ENCODE results near the gene RFPL2.

The RFPL2 gene

DNA sequence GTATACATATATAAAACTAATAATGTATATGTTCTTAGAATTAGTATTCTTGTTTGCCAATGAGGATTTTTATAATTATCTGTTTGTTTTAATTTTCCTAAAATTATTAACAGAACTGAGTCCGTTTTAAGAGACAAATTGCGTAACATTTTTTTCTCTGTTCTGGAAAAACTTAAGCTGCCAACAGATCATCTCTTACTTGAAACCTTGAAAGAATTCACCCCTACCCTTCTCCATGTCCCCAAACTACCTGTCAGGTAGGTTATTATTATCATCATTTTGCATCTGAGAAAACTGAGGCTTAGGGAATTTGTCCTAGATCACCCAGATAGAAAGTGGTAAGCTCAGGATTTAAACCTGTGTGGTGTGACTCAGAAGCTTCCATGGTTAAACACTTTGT lies 35.6 kb upstream of the RFPL2 start:
- TF ChIP-seq, protein P1, sequence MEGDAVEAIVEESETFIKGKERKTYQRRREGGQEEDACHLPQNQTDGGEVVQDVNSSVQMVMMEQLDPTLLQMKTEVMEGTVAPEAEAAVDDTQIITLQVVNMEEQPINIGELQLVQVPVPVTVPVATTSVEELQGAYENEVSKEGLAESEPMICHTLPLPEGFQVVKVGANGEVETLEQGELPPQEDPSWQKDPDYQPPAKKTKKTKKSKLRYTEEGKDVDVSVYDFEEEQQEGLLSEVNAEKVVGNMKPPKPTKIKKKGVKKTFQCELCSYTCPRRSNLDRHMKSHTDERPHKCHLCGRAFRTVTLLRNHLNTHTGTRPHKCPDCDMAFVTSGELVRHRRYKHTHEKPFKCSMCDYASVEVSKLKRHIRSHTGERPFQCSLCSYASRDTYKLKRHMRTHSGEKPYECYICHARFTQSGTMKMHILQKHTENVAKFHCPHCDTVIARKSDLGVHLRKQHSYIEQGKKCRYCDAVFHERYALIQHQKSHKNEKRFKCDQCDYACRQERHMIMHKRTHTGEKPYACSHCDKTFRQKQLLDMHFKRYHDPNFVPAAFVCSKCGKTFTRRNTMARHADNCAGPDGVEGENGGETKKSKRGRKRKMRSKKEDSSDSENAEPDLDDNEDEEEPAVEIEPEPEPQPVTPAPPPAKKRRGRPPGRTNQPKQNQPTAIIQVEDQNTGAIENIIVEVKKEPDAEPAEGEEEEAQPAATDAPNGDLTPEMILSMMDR (IDR thresholded peaks at IDR 0.05; ENCODE audit: low read depth, low read length, missing control alignments): no peak
- in situ Hi-C loops (cut with HindIII; ENCODE audit: low sequenced_read_pairs): no loop called here
- DNase-seq (ENCODE audit: low read depth): no peak
- H3K4me3 ChIP-seq (ENCODE audit: low read depth, low read length): no peak overlapping the region

DNA sequence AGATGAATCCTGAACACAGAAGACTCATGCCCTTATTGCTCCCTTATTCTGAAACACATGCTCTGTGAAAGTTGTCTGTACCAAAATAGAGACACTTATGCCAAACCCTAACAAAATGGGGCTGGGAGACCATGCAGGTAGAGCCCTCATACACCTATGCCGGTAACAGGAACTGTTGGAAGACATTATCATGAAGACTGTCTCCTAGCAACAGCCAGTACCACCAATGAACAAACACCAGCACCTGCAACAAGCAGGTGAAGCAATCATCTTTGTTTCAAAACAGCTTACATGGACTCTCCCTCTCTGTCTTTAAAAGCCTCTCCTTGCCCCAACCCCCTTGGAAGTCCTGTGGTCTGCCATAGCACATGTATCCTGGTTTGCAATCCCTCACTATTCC lies 33.0 kb upstream of the RFPL2 start:
- no peak overlapping the region for H3K4me3 ChIP-seq (ENCODE audit: low read depth, low read length)
- no peak for DNase-seq (ENCODE audit: low read depth)
- TF ChIP-seq, protein P1 (IDR thresholded peaks at IDR 0.05; ENCODE audit: low read depth, low read length, missing control alignments): no peak
- in situ Hi-C loops (cut with HindIII; ENCODE audit: low sequenced_read_pairs): no loop called here

DNA sequence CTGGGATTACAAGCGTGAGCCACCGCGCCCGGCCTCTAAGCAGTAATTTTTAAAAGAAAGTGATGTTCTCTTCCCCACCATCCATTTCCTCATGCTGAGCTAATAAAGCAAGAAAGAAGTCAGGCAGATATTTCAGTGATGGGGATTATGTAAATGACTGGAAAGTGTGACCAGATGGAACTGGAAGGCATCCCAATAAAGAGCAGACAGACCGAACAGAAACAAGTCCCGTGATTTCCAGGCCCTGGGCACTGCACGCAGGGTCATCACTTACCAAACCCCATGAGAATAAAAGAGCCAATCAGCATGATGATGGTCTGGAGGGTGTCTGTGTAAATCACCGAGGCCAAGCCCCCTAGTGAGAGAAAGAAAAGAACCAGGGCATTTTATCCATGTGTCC lies 32.1 kb upstream of the RFPL2 start:
- no peak overlapping the region for H3K4me3 ChIP-seq (ENCODE audit: low read depth, low read length)
- in situ Hi-C loops (cut with HindIII; ENCODE audit: low sequenced_read_pairs): no loop called here
- TF ChIP-seq, protein P1 (IDR thresholded peaks at IDR 0.05; ENCODE audit: low read depth, low read length, missing control alignments): no peak
- DNase-seq (ENCODE audit: low read depth): no peak

GRCh38 chr22:32233091-32233490 lies 28.2 kb upstream of the RFPL2 start:
- TF ChIP-seq, protein P1 (IDR thresholded peaks at IDR 0.05; ENCODE audit: low read depth, low read length, missing control alignments): no peak
- no peak for DNase-seq (ENCODE audit: low read depth)
- H3K4me3 ChIP-seq (ENCODE audit: low read depth, low read length): no peak overlapping the region
- in situ Hi-C loops (cut with HindIII; ENCODE audit: low sequenced_read_pairs): no loop called here

DNA sequence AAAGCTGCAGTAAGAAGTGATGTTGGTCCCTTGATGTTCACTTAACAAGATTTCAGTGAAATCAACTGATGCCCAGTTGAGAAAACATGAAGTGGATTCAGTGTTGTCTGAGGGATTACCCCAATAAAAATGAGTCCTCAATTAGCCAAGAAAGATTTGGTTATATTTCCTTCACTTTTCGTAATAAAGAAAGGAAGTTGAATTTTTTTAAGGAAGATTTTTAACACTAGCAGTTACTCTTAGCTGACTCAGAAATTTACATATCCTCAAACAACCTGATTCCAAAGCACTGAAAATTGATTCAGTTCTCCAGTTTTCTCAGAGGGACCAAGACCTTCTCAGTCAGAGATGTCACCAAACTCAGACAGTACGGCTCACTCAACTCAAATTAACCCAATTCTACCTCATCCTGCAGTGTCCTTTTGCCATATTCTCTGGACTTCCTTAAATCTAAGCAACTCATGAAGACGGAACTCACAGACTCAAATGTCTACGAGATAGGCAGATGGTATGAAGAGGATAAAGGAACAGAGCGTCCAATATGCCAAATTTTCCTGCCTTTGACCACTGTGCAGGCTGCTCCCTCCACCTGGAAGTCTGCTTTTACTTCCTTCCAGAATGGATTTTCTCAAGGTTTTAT lies 27.4 kb upstream of the RFPL2 start:
- TF ChIP-seq, protein P1 (IDR thresholded peaks at IDR 0.05; ENCODE audit: low read depth, low read length, missing control alignments): no peak
- DNase-seq (ENCODE audit: low read depth): no peak
- in situ Hi-C loops (cut with HindIII; ENCODE audit: low sequenced_read_pairs): no loop called here
- no peak overlapping the region for H3K4me3 ChIP-seq (ENCODE audit: low read depth, low read length)

DNA sequence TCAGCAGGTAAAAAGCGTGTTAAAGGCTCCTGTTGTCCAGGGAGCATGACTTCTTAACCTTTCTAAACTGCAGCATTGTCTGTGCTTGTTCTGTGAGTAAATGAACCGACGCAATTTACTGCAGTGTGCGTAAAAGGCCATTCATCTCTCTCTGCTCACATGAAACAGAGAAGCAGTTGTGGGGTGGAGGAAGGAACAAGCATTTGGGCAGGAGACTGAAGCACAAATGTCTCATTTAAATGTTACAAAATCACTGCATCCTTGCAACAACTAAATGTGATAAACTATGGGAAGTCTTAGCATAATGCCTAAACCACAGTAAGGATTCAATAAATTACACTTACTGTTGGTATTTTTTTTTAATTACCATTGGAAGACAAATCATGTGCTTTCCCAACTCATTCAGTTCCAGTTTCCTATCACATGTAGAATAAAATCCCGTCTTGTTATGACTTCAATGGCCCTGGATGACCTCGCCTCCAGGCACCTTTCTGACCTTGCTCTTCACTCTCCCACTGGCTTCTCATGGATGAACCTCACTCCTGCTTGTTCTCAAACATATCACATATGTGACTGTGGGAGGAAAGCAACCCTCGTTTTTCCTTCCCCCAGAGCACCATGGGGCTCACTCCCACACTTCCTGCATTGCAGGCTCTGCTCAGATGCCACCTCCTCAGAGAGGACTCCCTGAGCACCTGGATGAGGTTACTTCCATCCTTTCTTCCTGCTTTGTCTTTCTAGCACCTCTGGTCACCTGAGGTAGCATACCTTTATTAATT lies 21.6 kb upstream of the RFPL2 start:
- in situ Hi-C loops (cut with HindIII; ENCODE audit: low sequenced_read_pairs): no loop called here
- TF ChIP-seq, protein P1 (IDR thresholded peaks at IDR 0.05; ENCODE audit: low read depth, low read length, missing control alignments): no peak
- no peak overlapping the region for H3K4me3 ChIP-seq (ENCODE audit: low read depth, low read length)
- DNase-seq (ENCODE audit: low read depth): no peak
